GM12878 (cell line): ENCODE measurements around the gene FLVCR1. TPM values are rescaled to one million over a fixed set of nuclear protein-coding genes. Genes with fewer than 3 reads are reported as not detected.

Source experiments
- ATAC-seq: fragments of 200-7000 bp; cut with Tn5 transposase; 3 replicates; pipeline ENCODE4 v1.9.1; 2020; ENCODE audit warnings: mild to moderate bottlenecking, moderate library complexity
- BruUV-seq: library from RNA; stranded (reverse); fragments of 400-500 nt; replicated peaks from 2 replicates; lab custom pipeline; 2021; lab: Mats Ljungman, UMichigan
- CTCF ChIA-PET: fragments of 300-600 bp; sonication (Branson Sonifier 250); formaldehyde crosslinking; extraction: SDS; loops from one replicate; lab custom pipeline; 2021; ENCODE audit warnings: inconsistent platforms; lab: Yijun Ruan, JAX
- POLR2A ChIA-PET: fragments of 350-600 bp; formaldehyde crosslinking; extraction: SDS; loops from one replicate; lab custom pipeline; 2021; ENCODE audit warnings: inconsistent platforms; lab: Charles Lee
- RAD21 ChIA-PET: fragments of 300-600 bp; sonication (Branson Sonifier 250); formaldehyde crosslinking; loops from one replicate; lab custom pipeline; 2023; ENCODE audit warnings: antibody characterized with exemption; ENCODE audit not compliant: unreplicated experiment; lab: Charles Lee
- SMC1A ChIA-PET: fragments of 300-600 bp; sonication (Branson Sonifier 250); formaldehyde crosslinking; loops from one replicate; lab custom pipeline; 2023; ENCODE audit not compliant: unreplicated experiment, uncharacterized antibody; lab: Charles Lee
- DNase-seq: peaks from one replicate; pipeline ENCODE4 v3.0.0-alpha.2; 2011; ENCODE audit warnings: low read depth, low spot score
- FAIRE-seq: peaks from 3 replicates; lab custom pipeline; 2011; peaks lifted over from hg19 to GRCh38; lab: Jason Lieb, UNC
- H2AFZ ChIP-seq: 2 replicates; pipeline ENCODE4 v1.6.0; 2011; ENCODE audit warnings: low read depth, low read length, control low read depth; ENCODE audit not compliant: control insufficient read depth
- H3K27ac ChIP-seq: 2 replicates; pipeline ENCODE4 v1.5.1; 2011; ENCODE audit warnings: control low read depth; ENCODE audit not compliant: control insufficient read depth, insufficient read depth
- H3K27me3 ChIP-seq, 2 experiments: replicated peaks in 1 of 2; 2 replicates each; pipeline versions ENCODE4 v1.6.0 to v1.6.1; 2011; ENCODE audit warnings: low read length in 1 of 2; ENCODE audit not compliant: control insufficient read depth in 2 of 2, insufficient read depth in 2 of 2
- H3K36me3 ChIP-seq, 2 experiments: 2 replicates each; pipeline ENCODE4 v1.5.1; 2011; ENCODE audit warnings: low read length in 1 of 2; ENCODE audit not compliant: control insufficient read depth in 2 of 2, insufficient read depth in 2 of 2
- H3K4me1 ChIP-seq: 2 replicates; pipeline ENCODE4 v1.6.1; 2011; ENCODE audit warnings: mild to moderate bottlenecking, low read length, moderate library complexity, mixed read lengths; ENCODE audit not compliant: control insufficient read depth, insufficient read depth
- H3K4me2 ChIP-seq: 2 replicates; pipeline ENCODE4 v1.6.0; 2011; ENCODE audit warnings: control low read depth; ENCODE audit not compliant: control insufficient read depth, insufficient read depth
- H3K4me3 ChIP-seq: fragments of 200-600 bp; sonication (generic); 2 replicates; pipeline ENCODE4 v1.5.1; 2016
- H3K79me2 ChIP-seq: 2 replicates; pipeline ENCODE4 v1.6.0; 2011; ENCODE audit warnings: low read length; ENCODE audit not compliant: control insufficient read depth, insufficient read depth
- H3K9ac ChIP-seq: 2 replicates; pipeline ENCODE4 v1.8.0; 2011; ENCODE audit warnings: low read length, control low read depth, mixed read lengths; ENCODE audit not compliant: control insufficient read depth, insufficient read depth
- H3K9me3 ChIP-seq: replicated peaks from 3 replicates; pipeline ENCODE4 v1.5.1; 2011; ENCODE audit warnings: mild to moderate bottlenecking, low read length; ENCODE audit not compliant: control insufficient read depth, insufficient read depth
- H4K20me1 ChIP-seq: 2 replicates; pipeline ENCODE4 v1.6.0; 2011; ENCODE audit not compliant: control insufficient read depth, insufficient read depth
- FOXK2 ChIP-seq: fragments of 450-650 bp; IDR thresholded peaks from 2 replicates; pipeline ENCODE4 v1.6.1; 2017; ENCODE audit warnings: mild to moderate bottlenecking, moderate library complexity
- GATAD2B ChIP-seq: fragments of 450-650 bp; conservative IDR thresholded peaks from 2 replicates; pipeline ENCODE4 v1.6.1; 2017; ENCODE audit warnings: low read depth, mild to moderate bottlenecking, moderate library complexity
- HDGF ChIP-seq: fragments of 450-650 bp; IDR thresholded peaks from 2 replicates; pipeline ENCODE4 v1.6.1; 2016; ENCODE audit warnings: antibody characterized with exemption
- IKZF1 ChIP-seq: fragments of 450-650 bp; conservative IDR thresholded peaks from 2 replicates; pipeline ENCODE4 v1.6.1; 2017; ENCODE audit warnings: antibody characterized with exemption, mild to moderate bottlenecking
- POU2F2 ChIP-seq: IDR thresholded peaks from 3 replicates; pipeline ENCODE4 v1.6.1; 2011; ENCODE audit warnings: low read depth, mild to moderate bottlenecking, low read length, borderline replicate concordance
- RB1 ChIP-seq: fragments of 450-650 bp; formaldehyde crosslinking; IDR thresholded peaks from 2 replicates; pipeline ENCODE4 v1.6.1; 2017; ENCODE audit warnings: mild to moderate bottlenecking, borderline replicate concordance
- SREBF1 ChIP-seq: IDR thresholded peaks from 2 replicates; pipeline ENCODE4 v1.6.1; 2012; ENCODE audit warnings: mild to moderate bottlenecking, low read length
- STAT1 ChIP-seq: fragments of 450-650 bp; conservative IDR thresholded peaks from 2 replicates; pipeline ENCODE4 v1.6.1; 2014; ENCODE audit warnings: antibody characterized with exemption, mild to moderate bottlenecking
- TBL1XR1 ChIP-seq: IDR thresholded peaks from 2 replicates; pipeline ENCODE4 v1.6.1; 2012; ENCODE audit warnings: low read depth, low read length, improper control_type of control experiment
- TCF12 ChIP-seq: IDR thresholded peaks from 2 replicates; pipeline ENCODE4 v1.6.1; 2011; ENCODE audit warnings: low read depth, mild to moderate bottlenecking, low read length
- ZNF217 ChIP-seq: fragments of 450-650 bp; IDR thresholded peaks from 2 replicates; pipeline ENCODE4 v1.6.1; 2017; ENCODE audit warnings: antibody characterized with exemption, mild to moderate bottlenecking
- ZNF622 ChIP-seq: fragments of 450-650 bp; IDR thresholded peaks from 2 replicates; pipeline ENCODE4 v1.6.1; 2017; ENCODE audit warnings: mild to moderate bottlenecking, inconsistent platforms
- ZSCAN29 ChIP-seq: fragments of 450-650 bp; IDR thresholded peaks from 2 replicates; pipeline ENCODE4 v1.6.1; 2017; ENCODE audit warnings: mild to moderate bottlenecking, moderate library complexity
- WGBS: methylation state at CpG from one replicate; pipeline ENCODE4 v1.1.6; 2016; ENCODE audit warnings: low lambda C conversion rate; ENCODE audit not compliant: insufficient replicate concordance, insufficient coverage; ENCODE audit errors: missing lambda C conversion rate; 5-methylcytosine and 5-hydroxymethylcytosine counted together
- in situ Hi-C: fragments of 300-500 bp; cut with MboI; formaldehyde crosslinking; loops from 9 replicates; pipeline ENCODE4 v1.14.3; 2018; ENCODE audit warnings: mixed read lengths
- intact Hi-C: fragments of 100-400 bp; cut with micrococcal nuclease; formaldehyde crosslinking; loops from one replicate; pipeline ENCODE4 v1.14.2; 2022; ENCODE audit not compliant: unreplicated experiment
- polyA plus RNA-seq, 11 experiments: library from polyadenylated mRNA; depleted of rRNA in 4 of 11; unstranded in 6 of 11; stranded (reverse) in 5 of 11; fragments of >200 nt; fragmentation: Nextera tagmentation in 4 of 11; fragmentation: Illumina TruSeq in 1 of 11; extraction: Ambion mirVana in 4 of 11; extraction: Trizol in 1 of 11; gene quantifications; 1 replicate in 1 of 11; 2 replicates in 10 of 11; pipeline versions ENCODE4 v1.2.1 to v1.2.3, GENCODE V29; 2011 to 2016; ENCODE audit warnings: inconsistent platforms in 2 of 11, missing spikeins in 2 of 11, low read depth in 1 of 11
- total RNA-seq, 4 experiments: library from RNA; depleted of rRNA in 3 of 4; stranded (reverse); fragments of >200 nt in 3 of 4; fragmentation: Illumina TruSeq in 1 of 4; extraction: Trizol in 1 of 4; gene quantifications; 2 replicates each; pipeline versions ENCODE4 v1.2.1 to v1.2.3, GENCODE V29; 2013 to 2021
- TF ChIP-seq, protein P1 (sequence below): fragments of 150-350 bp; IDR thresholded peaks from 2 replicates; pipeline ENCODE4 v1.6.1; 2014; ENCODE audit warnings: mild to moderate bottlenecking, low read depth, low read length
- TF ChIP-seq, protein P2 (sequence below): IDR thresholded peaks from 2 replicates; pipeline ENCODE4 v1.6.1; 2011; ENCODE audit warnings: borderline replicate concordance, low read depth, mild to moderate bottlenecking, moderate library complexity, low read length; ENCODE audit not compliant: insufficient read depth, poor library complexity, severe bottlenecking
- TF ChIP-seq, protein P3 (sequence below): IDR thresholded peaks from 2 replicates; pipeline ENCODE4 v1.6.1; 2012; ENCODE audit warnings: low read depth, low read length, improper control_type of control experiment

The FLVCR1 gene
- total and polyA plus RNA-seq, 10 of the 15 experiments (the other 5 are each of a cell fraction or from before 2014, with no cell fraction given), result 7.1 to 25.2 (median 17.6) TPM

DNA sequence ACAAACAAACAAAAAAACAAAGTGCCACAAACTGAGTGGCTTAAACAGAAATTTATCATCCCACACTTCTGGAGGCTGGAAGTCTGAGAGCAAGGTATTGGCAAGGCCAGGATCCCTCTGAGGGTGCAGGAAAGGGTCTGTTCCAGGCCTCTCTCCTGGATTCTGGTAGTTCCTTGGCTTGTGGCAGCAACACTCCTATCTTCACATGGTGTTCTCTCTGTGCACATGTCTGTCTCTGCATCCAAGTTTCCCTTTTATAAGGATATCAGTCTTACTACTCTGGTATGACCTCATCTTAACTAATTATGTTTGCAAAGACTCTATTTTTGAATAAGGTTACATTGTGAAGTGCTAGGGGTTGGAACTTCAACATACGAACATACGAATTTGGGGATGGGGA is 87.0 kb downstream of the FLVCR1 start:
- H3K27me3 ChIP-seq, result no peaks in the 10 kb centered on the region
- TF ChIP-seq, protein P1, sequence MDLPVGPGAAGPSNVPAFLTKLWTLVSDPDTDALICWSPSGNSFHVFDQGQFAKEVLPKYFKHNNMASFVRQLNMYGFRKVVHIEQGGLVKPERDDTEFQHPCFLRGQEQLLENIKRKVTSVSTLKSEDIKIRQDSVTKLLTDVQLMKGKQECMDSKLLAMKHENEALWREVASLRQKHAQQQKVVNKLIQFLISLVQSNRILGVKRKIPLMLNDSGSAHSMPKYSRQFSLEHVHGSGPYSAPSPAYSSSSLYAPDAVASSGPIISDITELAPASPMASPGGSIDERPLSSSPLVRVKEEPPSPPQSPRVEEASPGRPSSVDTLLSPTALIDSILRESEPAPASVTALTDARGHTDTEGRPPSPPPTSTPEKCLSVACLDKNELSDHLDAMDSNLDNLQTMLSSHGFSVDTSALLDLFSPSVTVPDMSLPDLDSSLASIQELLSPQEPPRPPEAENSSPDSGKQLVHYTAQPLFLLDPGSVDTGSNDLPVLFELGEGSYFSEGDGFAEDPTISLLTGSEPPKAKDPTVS, result no peak
- TF ChIP-seq ZNF217 (no peak), TBL1XR1 (no peak), GATAD2B (no peak), ZSCAN29 (no peak), POU2F2 (no peak), FOXK2 (no peak), ZNF622 (no peak), RB1 (no peak), SREBF1 (no peak), TCF12 (no peak), STAT1 (no peak), HDGF (no peak), IKZF1 (no peak)
- TF ChIP-seq, protein P2, sequence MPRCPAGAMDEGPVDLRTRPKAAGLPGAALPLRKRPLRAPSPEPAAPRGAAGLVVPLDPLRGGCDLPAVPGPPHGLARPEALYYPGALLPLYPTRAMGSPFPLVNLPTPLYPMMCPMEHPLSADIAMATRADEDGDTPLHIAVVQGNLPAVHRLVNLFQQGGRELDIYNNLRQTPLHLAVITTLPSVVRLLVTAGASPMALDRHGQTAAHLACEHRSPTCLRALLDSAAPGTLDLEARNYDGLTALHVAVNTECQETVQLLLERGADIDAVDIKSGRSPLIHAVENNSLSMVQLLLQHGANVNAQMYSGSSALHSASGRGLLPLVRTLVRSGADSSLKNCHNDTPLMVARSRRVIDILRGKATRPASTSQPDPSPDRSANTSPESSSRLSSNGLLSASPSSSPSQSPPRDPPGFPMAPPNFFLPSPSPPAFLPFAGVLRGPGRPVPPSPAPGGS, result no peak
- TF ChIP-seq, protein P3, sequence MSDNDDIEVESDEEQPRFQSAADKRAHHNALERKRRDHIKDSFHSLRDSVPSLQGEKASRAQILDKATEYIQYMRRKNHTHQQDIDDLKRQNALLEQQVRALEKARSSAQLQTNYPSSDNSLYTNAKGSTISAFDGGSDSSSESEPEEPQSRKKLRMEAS, result no peak
- RAD21 ChIA-PET, result interaction anchor here (1.4 to 1.8 kb wide), 2 partner anchors 9 to 50 kb away, joined by 5 to 9 read pairs; no protein-coding TSS in a partner anchor
- SMC1A ChIA-PET, result interaction anchor here (1.4 to 1.7 kb wide), 5 partner anchors 11 to 50 kb away, joined by 4 to 6 read pairs (median 6); no protein-coding TSS in a partner anchor
- FAIRE-seq, result no peak
- peaks cover 48% of the 10 kb centered on the region for H3K4me1 ChIP-seq
- POLR2A ChIA-PET, result interaction anchor here (0.6 to 2.1 kb wide), 3 partner anchors 11 to 14 kb away, joined by 3 to 7 read pairs (median 4); no protein-coding TSS in a partner anchor
- H3K9ac ChIP-seq, result no peak overlapping the region
- no peak for ATAC-seq
- H4K20me1 ChIP-seq, result no peaks in the 10 kb centered on the region
- no peak overlapping the region for H3K4me3 ChIP-seq
- in situ Hi-C loops, result no loop called here
- H2AFZ ChIP-seq, result no peak overlapping the region
- 94% methylated on average over 2 of the region's 2 CpGs for WGBS
- no peaks in the 10 kb centered on the region for H3K9me3 ChIP-seq
- DNase-seq, result no peak
- H3K79me2 ChIP-seq, result peaks cover 2% of the 10 kb centered on the region
- no peak overlapping the region for H3K4me2 ChIP-seq
- intact Hi-C loops, result no loop called here
- no peaks in the 10 kb centered on the region for H3K36me3 ChIP-seq
- BruUV-seq, result no TSS peak
- no peak overlapping the region for H3K27ac ChIP-seq
- CTCF ChIA-PET, result interaction anchor here (1.3 kb wide), 1 partner anchor 21 kb away, joined by 3 read pairs; no protein-coding TSS in a partner anchor
